Suppressor macrophage treated with lipopolysaccharide for 4 hours (primary cell): ENCODE results near the gene TP53TG3C.
"Not testable (repeated sequence)": the region's sequence is repeated elsewhere in the genome, so short reads cannot be mapped to it uniquely, and the experiment has no call there.

ENCODE experiments used
- DNase-seq: peaks from one replicate; pipeline ENCODE4 v3.0.0-alpha.2; 2020

Gene TP53TG3C, protein sequence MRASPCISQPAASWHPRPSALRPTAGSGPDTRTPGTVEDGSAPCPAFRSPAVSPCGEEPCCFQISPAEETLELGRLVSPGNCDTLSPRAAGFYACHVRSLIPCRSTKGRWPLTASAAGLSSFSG

DNA sequence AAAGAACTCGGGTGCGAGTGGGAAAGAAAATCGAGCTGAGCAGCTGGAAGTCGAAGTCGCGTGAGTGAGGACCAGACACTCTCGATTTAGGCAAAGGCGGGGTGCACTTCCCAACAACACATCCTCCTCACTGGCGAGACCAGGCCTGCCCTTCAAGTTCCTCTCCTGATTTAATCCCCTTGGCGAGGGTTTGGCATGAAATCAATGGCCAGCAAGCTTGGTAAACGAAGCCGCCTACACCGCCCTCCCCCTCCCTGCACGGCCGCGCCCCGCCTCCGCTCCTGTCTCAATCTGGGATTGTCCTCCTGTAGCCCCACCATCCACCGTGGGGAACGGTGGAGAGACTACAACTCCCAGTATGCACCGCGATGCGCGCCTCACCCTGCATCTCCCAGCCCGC lies at the start of gene TP53TG3C:
TP53TG3C (plus strand) TSS at position 301 of the 400 bp plus-strand sequence; CDS start at position 369, 68 bp downstream.
- not testable (repeated sequence) for DNase-seq
